Astrocyte (in vitro differentiated cells and primary cell): ENCODE results near the gene COL5A1. TPM values are rescaled to one million over a fixed set of nuclear protein-coding genes. Genes with fewer than 3 reads are reported as not detected.

Experiments used
- DNase-seq: peaks from one replicate; pipeline ENCODE4 v3.0.0-alpha.2; 2010; ENCODE audit warnings: low read depth
- FAIRE-seq: peaks from 2 replicates; lab custom pipeline; 2011; peaks lifted over from hg19 to GRCh38; lab: Jason Lieb, UNC
- H2AFZ ChIP-seq: 2 replicates; pipeline ENCODE4 v1.6.0; 2012; ENCODE audit warnings: low read depth, low read length, inconsistent platforms
- H3K27ac ChIP-seq: 2 replicates; pipeline ENCODE4 v1.5.1; 2011; ENCODE audit warnings: low read depth, low read length, inconsistent platforms
- H3K27me3 ChIP-seq: 2 replicates; pipeline ENCODE4 v1.6.0; 2011; ENCODE audit warnings: low read length, inconsistent platforms; ENCODE audit not compliant: insufficient read depth
- H3K36me3 ChIP-seq: 2 replicates; pipeline ENCODE4 v1.5.1; 2011; ENCODE audit warnings: low read length, inconsistent platforms; ENCODE audit not compliant: insufficient read depth
- H3K4me1 ChIP-seq: 2 replicates; pipeline ENCODE4 v1.5.1; 2011; ENCODE audit warnings: low read length, inconsistent platforms; ENCODE audit not compliant: insufficient read depth
- H3K4me2 ChIP-seq: 2 replicates; pipeline ENCODE4 v1.6.0; 2012; ENCODE audit warnings: low read length, inconsistent platforms
- H3K4me3 ChIP-seq: 2 replicates; pipeline ENCODE4 v1.5.1; 2011; ENCODE audit warnings: low read depth, mild to moderate bottlenecking, low read length, inconsistent platforms; ENCODE audit not compliant: insufficient read depth
- H3K79me2 ChIP-seq: 2 replicates; pipeline ENCODE4 v1.6.0; 2012; ENCODE audit warnings: mild to moderate bottlenecking, low read length, inconsistent platforms; ENCODE audit not compliant: insufficient read depth
- H3K9ac ChIP-seq: 2 replicates; pipeline ENCODE4 v1.6.0; 2012; ENCODE audit warnings: mild to moderate bottlenecking, low read length, inconsistent platforms
- H3K9me3 ChIP-seq: 2 replicates; pipeline ENCODE4 v1.5.1; 2012; ENCODE audit warnings: low read depth, mild to moderate bottlenecking, low read length, inconsistent platforms; ENCODE audit not compliant: insufficient read depth
- H4K20me1 ChIP-seq: 2 replicates; pipeline ENCODE4 v1.6.0; 2012; ENCODE audit warnings: low read length, inconsistent platforms; ENCODE audit not compliant: insufficient read depth
- H3K27ac Mint-ChIP-seq: one replicate; pipeline ENCODE4 v1.8.0; 2021; ENCODE audit warnings: mild to moderate bottlenecking, mixed read lengths; ENCODE audit not compliant: unreplicated experiment
- H3K27me3 Mint-ChIP-seq: one replicate; pipeline ENCODE4 v1.8.0; 2021; ENCODE audit warnings: low read depth, mixed read lengths; ENCODE audit not compliant: unreplicated experiment
- H3K36me3 Mint-ChIP-seq: one replicate; pipeline ENCODE4 v1.8.0; 2021; ENCODE audit warnings: low read depth, mixed read lengths; ENCODE audit not compliant: unreplicated experiment
- H3K4me1 Mint-ChIP-seq: one replicate; pipeline ENCODE4 v1.8.0; 2021; ENCODE audit warnings: low read depth, mixed read lengths; ENCODE audit not compliant: unreplicated experiment
- H3K4me3 Mint-ChIP-seq: one replicate; pipeline ENCODE4 v1.8.0; 2021; ENCODE audit warnings: mild to moderate bottlenecking, moderate library complexity, mixed read lengths; ENCODE audit not compliant: unreplicated experiment
- H3K9me3 Mint-ChIP-seq: one replicate; pipeline ENCODE4 v1.8.0; 2021; ENCODE audit warnings: mild to moderate bottlenecking, mixed read lengths; ENCODE audit not compliant: unreplicated experiment
- CTCF ChIP-seq: IDR thresholded peaks from 2 replicates; pipeline ENCODE4 v1.5.1; 2011; ENCODE audit warnings: low read depth, mild to moderate bottlenecking, inconsistent platforms, low read length, moderate library complexity; ENCODE audit not compliant: insufficient read depth
- EZH2 ChIP-seq: IDR thresholded peaks from 2 replicates; pipeline ENCODE4 v1.6.1; 2012; ENCODE audit warnings: mild to moderate bottlenecking, low read length, inconsistent platforms; ENCODE audit not compliant: insufficient read depth
- total RNA-seq: library from RNA; stranded (reverse); gene quantifications from 2 replicates; pipeline ENCODE4 v1.2.1, GENCODE V29; 2021

COL5A1 gene
- total RNA-seq, 1 donor from 2014 or later, result 1,055 TPM

GRCh38 chr9:134618833-134619447, 22.7 kb upstream of the COL5A1 start:
- no peak overlapping the region for H3K27ac Mint-ChIP-seq
- H3K36me3 Mint-ChIP-seq, result no peaks in the 10 kb centered on the region
- no peak for FAIRE-seq
- H3K27me3 Mint-ChIP-seq, result no peaks in the 10 kb centered on the region
- H3K4me3 Mint-ChIP-seq, result no peak overlapping the region
- peaks cover 22% of the 10 kb centered on the region for H3K4me1 ChIP-seq
- no peaks in the 10 kb centered on the region for H3K79me2 ChIP-seq
- peaks cover 2% of the 10 kb centered on the region for H3K9me3 Mint-ChIP-seq
- no peak overlapping the region for H3K4me3 ChIP-seq
- no peak overlapping the region for H3K4me2 ChIP-seq
- DNase-seq, result no peak
- peaks cover 31% of the 10 kb centered on the region for H3K4me1 Mint-ChIP-seq
- no peaks in the 10 kb centered on the region for H3K36me3 ChIP-seq
- H3K27ac ChIP-seq, result no peak overlapping the region
- no peak overlapping the region for H3K9ac ChIP-seq
- no peaks in the 10 kb centered on the region for H3K27me3 ChIP-seq
- H3K9me3 ChIP-seq, result no peaks in the 10 kb centered on the region
- H4K20me1 ChIP-seq, result no peaks in the 10 kb centered on the region
- no peak overlapping the region for H2AFZ ChIP-seq
- no peak for TF ChIP-seq EZH2
- TF ChIP-seq CTCF, result no peak

- H3K36me3 ChIP-seq, result no peaks in the 10 kb centered on the region
- no peaks in the 10 kb centered on the region for H4K20me1 ChIP-seq
- DNase-seq, result no peak
- no peak overlapping the region for H3K4me3 ChIP-seq
- FAIRE-seq, result no peak
- H2AFZ ChIP-seq, result no peak overlapping the region
- H3K9me3 Mint-ChIP-seq, result peaks cover 2% of the 10 kb centered on the region
- no peaks in the 10 kb centered on the region for H3K9me3 ChIP-seq
- no peak overlapping the region for H3K4me2 ChIP-seq
- H3K4me3 Mint-ChIP-seq, result no peak overlapping the region
- no peaks in the 10 kb centered on the region for H3K27me3 ChIP-seq
- H3K36me3 Mint-ChIP-seq, result no peaks in the 10 kb centered on the region
- no peak overlapping the region for H3K27ac Mint-ChIP-seq
- H3K79me2 ChIP-seq, result no peaks in the 10 kb centered on the region
- H3K27me3 Mint-ChIP-seq, result no peaks in the 10 kb centered on the region
- no peak for TF ChIP-seq CTCF
- no peak for TF ChIP-seq EZH2
- no peak overlapping the region for H3K9ac ChIP-seq
- H3K4me1 ChIP-seq, result peaks cover 28% of the 10 kb centered on the region
- H3K27ac ChIP-seq, result no peak overlapping the region
- peaks cover 36% of the 10 kb centered on the region for H3K4me1 Mint-ChIP-seq
Observed at GRCh38 chr9:134619448-134619982, 22.1 kb upstream of the COL5A1 start.

GRCh38 chr9:134619983-134620661, 21.5 kb upstream of the COL5A1 start:
- H2AFZ ChIP-seq, result no peak overlapping the region
- H3K4me3 ChIP-seq, result no peak overlapping the region
- H3K27me3 ChIP-seq, result no peaks in the 10 kb centered on the region
- FAIRE-seq (no peak), DNase-seq (no peak)
- Mint-ChIP-seq H3K27me3 (no peaks in the 10 kb centered on the region), H3K27ac (no peak overlapping the region), H3K36me3 (no peaks in the 10 kb centered on the region), H3K4me3 (no peak overlapping the region), H3K4me1 (peaks cover 42% of the 10 kb centered on the region), H3K9me3 (peaks cover 2% of the 10 kb centered on the region)
- H3K4me1 ChIP-seq, result peaks cover 34% of the 10 kb centered on the region
- H3K27ac ChIP-seq, result no peak overlapping the region
- H3K9ac ChIP-seq, result no peak overlapping the region
- H3K79me2 ChIP-seq, result no peaks in the 10 kb centered on the region
- H3K9me3 ChIP-seq, result no peaks in the 10 kb centered on the region
- TF ChIP-seq EZH2, result no peak
- H4K20me1 ChIP-seq, result no peaks in the 10 kb centered on the region
- H3K4me2 ChIP-seq, result no peak overlapping the region
- H3K36me3 ChIP-seq, result no peaks in the 10 kb centered on the region
